DOHH2 (cell line): ENCODE measurements around the gene CIT.

Experiments used
- EZH2phosphoT487 ChIP-seq: fragments of 200-600 bp; sonication (generic); IDR thresholded peaks from 2 replicates; pipeline ENCODE4 v1.6.1; 2017; ENCODE audit warnings: borderline replicate concordance, mild to moderate bottlenecking, antibody characterized with exemption, low read length, moderate library complexity, mixed read lengths
- TF ChIP-seq, protein P1 (sequence below): fragments of 200-600 bp; sonication (generic); IDR thresholded peaks from one replicate; pipeline ENCODE4 v1.5.1; 2014; ENCODE audit warnings: antibody characterized with exemption, mild to moderate bottlenecking, low read depth, low read length; ENCODE audit not compliant: poor library complexity, severe bottlenecking

DNA sequence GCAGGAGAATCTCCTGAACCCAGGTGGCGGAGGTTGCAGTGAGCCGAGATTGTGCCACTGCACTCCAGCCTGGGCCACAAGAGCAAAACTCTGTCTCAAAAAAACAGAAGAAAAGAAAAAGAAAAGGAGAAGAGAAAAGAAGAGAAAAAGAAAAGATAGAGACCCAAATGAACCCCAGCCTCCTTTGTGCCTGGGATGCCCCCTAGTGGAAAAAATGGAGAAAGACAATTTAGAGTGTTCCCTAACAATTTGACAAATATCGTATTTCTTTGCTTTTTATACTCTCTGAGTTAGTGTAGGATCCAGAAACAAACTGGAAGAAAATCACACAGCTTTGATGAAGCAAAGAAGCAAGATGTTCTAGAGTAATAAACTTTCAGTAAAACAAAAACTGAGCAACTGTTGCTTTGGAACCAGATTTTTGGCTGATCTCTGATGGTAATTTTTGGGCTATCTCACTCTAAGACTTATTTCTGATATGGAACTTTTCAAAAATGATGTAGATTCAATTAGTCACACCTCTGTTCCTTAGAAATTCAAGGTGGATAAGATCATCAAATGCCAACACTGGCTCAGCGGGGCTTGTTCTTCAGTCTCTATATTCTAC, 227.8 kb downstream of the CIT start:
- no peak for TF ChIP-seq EZH2phosphoT487
- TF ChIP-seq, protein P1, sequence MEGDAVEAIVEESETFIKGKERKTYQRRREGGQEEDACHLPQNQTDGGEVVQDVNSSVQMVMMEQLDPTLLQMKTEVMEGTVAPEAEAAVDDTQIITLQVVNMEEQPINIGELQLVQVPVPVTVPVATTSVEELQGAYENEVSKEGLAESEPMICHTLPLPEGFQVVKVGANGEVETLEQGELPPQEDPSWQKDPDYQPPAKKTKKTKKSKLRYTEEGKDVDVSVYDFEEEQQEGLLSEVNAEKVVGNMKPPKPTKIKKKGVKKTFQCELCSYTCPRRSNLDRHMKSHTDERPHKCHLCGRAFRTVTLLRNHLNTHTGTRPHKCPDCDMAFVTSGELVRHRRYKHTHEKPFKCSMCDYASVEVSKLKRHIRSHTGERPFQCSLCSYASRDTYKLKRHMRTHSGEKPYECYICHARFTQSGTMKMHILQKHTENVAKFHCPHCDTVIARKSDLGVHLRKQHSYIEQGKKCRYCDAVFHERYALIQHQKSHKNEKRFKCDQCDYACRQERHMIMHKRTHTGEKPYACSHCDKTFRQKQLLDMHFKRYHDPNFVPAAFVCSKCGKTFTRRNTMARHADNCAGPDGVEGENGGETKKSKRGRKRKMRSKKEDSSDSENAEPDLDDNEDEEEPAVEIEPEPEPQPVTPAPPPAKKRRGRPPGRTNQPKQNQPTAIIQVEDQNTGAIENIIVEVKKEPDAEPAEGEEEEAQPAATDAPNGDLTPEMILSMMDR, result peak; percentile 80
